Natural killer cell treated with Interleukin-12 subunit alpha and Interleukin-12 subunit beta and Interleukin-15 and Interleukin-18, amount 100 ng/mL, for 72 hours (primary cell): Measurements from ENCODE around the gene KLHL17. TPM values are rescaled to one million over a fixed set of nuclear protein-coding genes. Genes with fewer than 3 reads are reported as not detected.
A peak's percentile ranks its signal among the peaks of the same experiment; 100 is the strongest.

Experiments used
- ATAC-seq, 2 donors: fragments of 150-1000 bp; cut with Tn5 transposase in 1 of 2; sonication (Bioruptor Pico), chemical (Tn5 transposase) in 1 of 2; 2 replicates each; pipeline ENCODE4 v1.10.0; 2021
- DNase-seq: peaks from one replicate; pipeline ENCODE4 v3.0.0; 2022; ENCODE audit warnings: low spot score
- H3K27ac Mint-ChIP-seq, 2 donors: 1 replicate in 1 of 2; 2 replicates in 1 of 2; pipeline ENCODE4 v1.8.0; 2022; ENCODE audit warnings: mixed read lengths in 2 of 2, mild to moderate bottlenecking in 1 of 2, moderate library complexity in 1 of 2
- H3K27me3 Mint-ChIP-seq, 2 donors: 1 replicate in 1 of 2; 2 replicates in 1 of 2; pipeline ENCODE4 v1.8.0; 2022; ENCODE audit warnings: mixed read lengths in 2 of 2
- H3K36me3 Mint-ChIP-seq: one replicate; pipeline ENCODE4 v1.8.0; 2022; ENCODE audit warnings: mixed read lengths
- H3K4me1 Mint-ChIP-seq, 2 donors: 1 replicate in 1 of 2; 2 replicates in 1 of 2; pipeline ENCODE4 v1.8.0; 2022; ENCODE audit warnings: low read depth in 2 of 2, mixed read lengths in 2 of 2, mild to moderate bottlenecking in 1 of 2
- H3K4me3 Mint-ChIP-seq: one replicate; pipeline ENCODE4 v1.8.0; 2022; ENCODE audit warnings: mixed read lengths
- H3K9me3 Mint-ChIP-seq: 2 replicates; pipeline ENCODE4 v1.8.0; 2022; ENCODE audit warnings: mixed read lengths
- total RNA-seq, 2 donors: library from RNA; stranded (reverse); gene quantifications; one replicate each; pipeline ENCODE4 v1.2.3, GENCODE V29; 2022

The KLHL17 gene
- total RNA-seq = 10 to 100 TPM; 19.0 to 27.9 TPM

DNA sequence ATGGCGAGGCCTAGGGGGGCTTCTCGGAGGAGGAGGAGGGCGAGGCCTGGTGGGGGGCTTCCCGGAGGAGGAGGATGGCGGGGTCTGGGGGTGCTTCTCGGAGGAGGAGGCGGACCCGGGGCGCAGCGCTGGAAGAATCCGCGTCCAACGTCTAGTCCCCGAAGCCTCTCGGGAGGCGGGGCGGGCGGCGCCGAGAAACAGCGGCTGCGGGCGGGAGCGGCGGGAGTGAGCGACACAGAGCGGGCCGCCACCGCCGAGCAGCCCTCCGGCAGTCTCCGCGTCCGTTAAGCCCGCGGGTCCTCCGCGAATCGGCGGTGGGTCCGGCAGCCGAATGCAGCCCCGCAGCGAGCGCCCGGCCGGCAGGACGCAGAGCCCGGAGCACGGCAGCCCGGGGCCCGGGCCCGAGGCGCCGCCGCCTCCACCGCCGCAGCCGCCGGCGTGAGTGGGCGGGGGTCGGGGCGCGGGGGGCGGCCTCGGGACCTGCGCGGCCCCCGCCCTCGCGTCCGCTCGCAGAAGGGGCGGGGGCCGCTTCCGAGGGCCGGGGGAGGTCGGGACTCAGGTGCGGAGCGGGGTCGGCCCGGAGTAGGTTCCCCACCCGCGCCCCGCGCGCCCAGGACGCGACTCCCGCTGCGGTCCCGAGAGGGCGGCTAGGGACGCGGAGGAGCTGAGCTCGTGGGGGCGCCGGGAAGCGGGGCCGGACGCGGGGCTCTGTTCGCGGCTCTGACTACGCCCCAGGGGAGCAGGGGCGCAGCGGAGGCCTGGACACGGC, at the start of gene KLHL17:
KLHL17 (plus strand) TSS at position 222 of the 769 bp plus-strand sequence; CDS start at position 332, 110 bp downstream.
- no peaks in the 10 kb centered on the region for H3K9me3 Mint-ChIP-seq
- no peaks in the 10 kb centered on the region for H3K27me3 Mint-ChIP-seq
- peak; percentile 69 to 76 for ATAC-seq
- peak within 1 kb of the TSS; percentile 99 for H3K4me3 Mint-ChIP-seq
- DNase-seq = peak; percentile 87
- H3K36me3 Mint-ChIP-seq = peaks cover 5% of the 10 kb centered on the region
- H3K27ac Mint-ChIP-seq = peak within 1 kb of the TSS in 1 of 2 donors; percentile 35
- H3K4me1 Mint-ChIP-seq = peaks cover 16 to 20% of the 10 kb centered on the region in 2 donors

DNA sequence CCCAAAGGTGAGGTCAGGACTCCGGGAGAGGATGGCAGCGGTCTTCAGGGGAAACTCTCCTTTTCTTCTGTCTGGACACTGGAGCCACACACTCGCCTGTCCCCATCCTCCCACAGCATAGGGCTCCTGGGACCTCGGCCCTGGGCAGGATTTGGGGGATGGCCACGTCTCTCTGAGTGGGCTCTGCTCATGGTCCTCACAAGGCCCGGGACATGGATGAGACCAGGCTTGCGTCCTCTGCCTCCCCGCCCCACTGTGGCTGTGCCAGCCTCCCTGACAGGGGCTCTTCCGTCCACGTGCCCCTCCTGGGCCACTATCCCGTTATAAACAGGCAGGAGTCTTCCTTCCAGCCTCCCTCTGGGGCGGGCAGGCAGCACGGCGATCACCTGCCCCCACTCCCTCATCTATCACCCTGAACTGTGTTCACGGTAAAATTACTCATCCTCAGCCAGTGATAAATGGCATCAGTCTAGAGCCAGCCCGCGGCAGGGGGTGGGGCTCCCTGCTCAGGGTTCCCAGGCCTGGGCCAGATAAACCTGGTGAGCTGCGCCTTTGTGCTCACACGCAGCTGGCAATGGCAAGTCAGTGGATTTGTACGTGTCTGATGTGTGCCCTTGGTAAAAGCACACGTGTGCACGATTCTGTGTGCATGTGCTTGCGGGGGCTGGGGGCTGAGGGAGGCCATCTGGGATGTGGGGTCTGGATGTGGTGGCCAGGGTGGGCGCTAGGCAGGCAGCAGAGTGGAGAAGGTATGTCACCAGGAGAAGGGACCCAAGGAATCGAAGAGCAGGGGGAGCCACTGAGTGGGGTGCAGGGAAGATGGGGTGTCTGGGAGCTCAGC, 49.3 kb upstream of the KLHL17 start:
- no peaks in the 10 kb centered on the region for H3K36me3 Mint-ChIP-seq
- peaks cover 14 to 29% of the 10 kb centered on the region in 2 donors for H3K27me3 Mint-ChIP-seq
- no peaks in the 10 kb centered on the region for H3K9me3 Mint-ChIP-seq
- no peak overlapping the region for H3K27ac Mint-ChIP-seq
- peak; percentile 61 for DNase-seq
- no peak overlapping the region for H3K4me3 Mint-ChIP-seq
- no peak for ATAC-seq
- H3K4me1 Mint-ChIP-seq = peaks cover 0 to 3% of the 10 kb centered on the region in 2 donors

DNA sequence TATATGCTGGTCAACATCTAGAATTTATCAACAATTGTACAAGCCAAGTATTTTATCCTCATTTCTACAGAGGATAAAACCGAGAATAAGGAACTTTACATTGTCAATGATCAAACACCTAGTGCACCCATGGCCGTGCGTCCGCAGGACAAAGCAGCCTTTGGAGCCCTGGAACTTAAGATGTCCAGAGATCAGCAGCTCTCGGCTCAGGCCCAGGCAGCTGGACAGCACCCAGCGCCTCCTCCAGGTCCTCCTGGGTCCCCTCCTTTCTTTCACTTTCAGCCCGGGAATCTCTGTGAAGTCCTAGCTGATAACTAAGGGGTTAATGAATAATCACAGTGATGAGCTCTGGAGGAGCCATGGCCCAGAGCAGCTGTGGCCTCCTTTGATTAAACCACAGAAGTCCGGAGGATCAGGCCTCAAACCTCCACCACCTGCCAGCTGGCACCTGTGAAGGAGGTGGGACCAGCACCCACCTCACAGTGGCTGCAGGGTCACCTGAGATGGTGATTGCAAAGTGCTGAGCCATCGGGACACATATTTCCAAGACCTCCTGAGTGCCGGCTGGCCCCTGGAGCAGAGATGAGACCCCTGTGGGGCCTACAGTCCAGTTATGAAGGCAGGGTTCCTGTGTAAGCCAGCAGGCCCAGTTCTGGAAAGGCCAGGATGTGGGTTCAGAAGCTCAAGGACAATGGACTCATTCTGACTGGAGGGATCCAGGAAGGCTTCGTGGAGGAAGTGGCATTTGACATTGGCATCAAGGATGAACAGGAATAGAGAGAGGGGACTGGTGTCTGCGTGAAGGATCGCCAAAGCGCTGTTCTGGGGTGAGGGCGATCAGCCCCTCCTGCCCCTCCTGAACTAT, 48.3 kb upstream of the KLHL17 start:
- no peak overlapping the region for H3K27ac Mint-ChIP-seq
- no peak overlapping the region for H3K4me3 Mint-ChIP-seq
- no peaks in the 10 kb centered on the region for H3K36me3 Mint-ChIP-seq
- no peak for DNase-seq
- H3K4me1 Mint-ChIP-seq = peaks cover 0 to 3% of the 10 kb centered on the region in 2 donors
- ATAC-seq = no peak
- no peaks in the 10 kb centered on the region for H3K9me3 Mint-ChIP-seq
- H3K27me3 Mint-ChIP-seq = peaks cover 14 to 27% of the 10 kb centered on the region in 2 donors

DNA sequence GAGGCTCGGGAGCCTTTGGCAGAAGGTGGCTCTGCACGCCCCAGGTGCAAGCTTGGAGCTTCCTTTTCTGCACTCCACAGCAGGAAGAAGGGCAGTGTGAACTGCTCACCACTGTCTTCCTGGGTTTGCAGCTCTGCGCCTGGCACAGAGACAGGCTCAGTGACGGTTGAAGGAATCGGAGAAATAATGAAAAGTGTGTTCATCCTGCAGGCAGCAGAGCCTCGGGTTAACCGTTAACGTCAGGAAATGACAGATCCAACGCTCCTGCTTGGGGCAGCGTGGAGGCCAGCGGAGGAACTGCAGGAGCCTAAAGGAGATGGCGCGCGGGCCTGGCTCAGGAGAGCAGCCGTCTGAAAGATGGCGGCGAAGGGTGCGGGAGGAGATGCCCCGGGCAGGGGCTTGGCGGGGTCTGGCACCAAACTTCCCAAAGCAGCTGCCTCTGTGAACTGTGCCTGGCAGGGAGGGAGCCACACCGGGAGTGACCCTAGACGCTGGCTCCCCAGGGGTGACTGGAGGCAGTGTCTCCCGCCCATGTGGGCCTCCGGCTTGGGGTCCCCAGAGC, 47.6 kb upstream of the KLHL17 start:
- H3K9me3 Mint-ChIP-seq = no peaks in the 10 kb centered on the region
- peak; percentile 58 for DNase-seq
- no peaks in the 10 kb centered on the region for H3K36me3 Mint-ChIP-seq
- no peak overlapping the region for H3K27ac Mint-ChIP-seq
- no peak overlapping the region for H3K4me3 Mint-ChIP-seq
- H3K4me1 Mint-ChIP-seq = peaks cover 0 to 3% of the 10 kb centered on the region in 2 donors
- H3K27me3 Mint-ChIP-seq = peaks cover 14 to 28% of the 10 kb centered on the region in 2 donors
- ATAC-seq = no peak

DNA sequence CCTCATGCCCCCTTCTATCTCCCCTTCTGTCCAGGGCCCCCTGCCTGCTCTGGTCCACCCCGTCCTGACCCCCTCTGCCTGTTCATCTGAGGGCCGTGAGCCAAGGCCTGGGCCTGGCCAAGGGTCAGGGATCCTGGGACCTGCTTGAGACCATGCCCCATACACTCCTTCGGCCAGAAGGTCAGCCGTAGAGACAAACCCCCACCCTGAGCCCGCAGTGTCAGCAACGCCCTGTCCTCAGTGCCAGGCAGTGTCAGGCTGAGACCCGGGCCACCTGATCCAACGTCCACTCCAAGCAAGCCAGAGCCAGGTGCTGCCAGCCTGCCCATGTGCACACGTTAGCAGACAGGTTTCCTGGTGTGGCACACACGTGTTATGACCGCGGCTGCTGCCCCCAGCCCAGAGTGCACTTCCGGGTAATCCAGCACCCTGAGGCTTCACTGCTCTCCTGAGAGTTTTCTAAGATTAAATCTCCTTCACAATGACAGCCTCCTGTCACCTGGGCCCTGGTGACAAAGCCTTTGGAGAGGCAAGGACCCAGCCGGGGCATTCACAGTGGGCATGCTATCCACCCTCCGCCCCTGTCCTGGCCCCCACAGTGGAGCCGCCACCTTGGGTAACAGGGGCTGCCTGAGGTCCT, 46.8 kb upstream of the KLHL17 start:
- DNase-seq (peak; percentile 58), ATAC-seq (peak in 1 of 2 donors; percentile 6)
- Mint-ChIP-seq H3K9me3 (no peaks in the 10 kb centered on the region), H3K4me1 (peaks cover 0 to 3% of the 10 kb centered on the region in 2 donors), H3K4me3 (no peak overlapping the region), H3K27me3 (peaks cover 8 to 25% of the 10 kb centered on the region in 2 donors), H3K27ac (no peak overlapping the region), H3K36me3 (no peaks in the 10 kb centered on the region)

DNA sequence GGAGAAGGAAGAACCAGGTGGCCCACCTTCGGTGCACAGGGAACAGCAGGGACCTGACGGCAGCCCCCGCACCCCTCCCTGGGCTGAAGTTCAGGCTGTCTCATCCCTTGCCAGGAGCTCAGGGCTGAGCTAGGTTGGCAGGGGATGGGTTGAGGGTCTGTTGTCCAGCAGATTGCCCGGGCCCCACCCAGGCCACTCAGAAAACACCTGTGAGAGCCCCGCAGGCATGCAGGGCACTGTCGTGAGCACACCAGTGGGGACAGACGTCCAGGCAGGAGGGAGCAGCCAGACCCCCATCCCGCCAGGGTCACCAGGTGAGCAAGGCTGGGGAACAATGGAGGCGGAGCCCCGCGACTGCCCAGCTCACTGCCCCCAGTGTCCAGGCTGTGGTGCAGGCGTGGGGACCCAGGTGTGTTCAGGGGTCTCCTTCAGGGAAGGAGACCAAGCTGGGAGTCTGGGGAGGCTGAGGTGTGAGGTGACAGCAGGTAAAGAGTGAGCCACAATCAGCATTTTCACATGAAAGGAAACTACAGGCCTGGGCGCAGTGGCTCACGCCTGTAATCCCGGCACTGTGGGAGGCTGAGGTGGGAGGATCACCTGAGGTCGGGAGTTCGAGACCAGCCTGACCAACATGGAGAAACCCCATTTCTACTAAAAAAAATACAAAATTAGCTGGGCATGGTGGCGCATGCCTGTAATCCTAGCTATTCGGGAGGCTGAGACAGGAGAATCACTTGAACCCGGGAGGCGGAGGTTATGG, 46.1 kb upstream of the KLHL17 start:
- Mint-ChIP-seq H3K9me3 (no peaks in the 10 kb centered on the region), H3K4me1 (peaks cover 0 to 3% of the 10 kb centered on the region in 2 donors), H3K27me3 (peaks cover 8 to 28% of the 10 kb centered on the region in 2 donors), H3K4me3 (no peak overlapping the region), H3K27ac (no peak overlapping the region), H3K36me3 (no peaks in the 10 kb centered on the region)
- ATAC-seq (no peak), DNase-seq (peak; percentile 49)

DNA sequence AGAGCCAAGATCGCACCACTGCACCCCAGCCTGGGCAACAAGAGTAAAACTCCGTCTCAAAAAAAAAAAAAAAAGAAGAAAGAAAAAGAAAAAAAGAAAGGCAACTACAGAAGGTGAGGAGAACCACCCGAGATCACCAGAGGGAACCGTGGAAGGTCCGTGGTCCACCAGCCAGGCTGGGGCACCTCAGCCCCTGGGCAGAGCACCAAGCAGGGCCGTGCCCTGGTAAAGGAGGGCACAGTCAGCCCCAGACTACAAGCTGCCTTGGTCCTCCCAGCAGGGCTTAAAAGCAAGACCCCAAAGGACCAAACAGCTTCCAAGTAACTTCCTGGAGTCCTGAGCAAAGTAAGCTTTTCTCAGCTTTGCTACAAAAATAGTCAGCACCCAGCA, 45.5 kb upstream of the KLHL17 start:
- ATAC-seq (no peak), DNase-seq (peak; percentile 31)
- H3K36me3 Mint-ChIP-seq = no peaks in the 10 kb centered on the region
- H3K4me3 Mint-ChIP-seq = no peak overlapping the region
- peaks cover 8 to 28% of the 10 kb centered on the region in 2 donors for H3K27me3 Mint-ChIP-seq
- no peak overlapping the region for H3K27ac Mint-ChIP-seq
- peaks cover 0 to 3% of the 10 kb centered on the region in 2 donors for H3K4me1 Mint-ChIP-seq
- no peaks in the 10 kb centered on the region for H3K9me3 Mint-ChIP-seq

DNA sequence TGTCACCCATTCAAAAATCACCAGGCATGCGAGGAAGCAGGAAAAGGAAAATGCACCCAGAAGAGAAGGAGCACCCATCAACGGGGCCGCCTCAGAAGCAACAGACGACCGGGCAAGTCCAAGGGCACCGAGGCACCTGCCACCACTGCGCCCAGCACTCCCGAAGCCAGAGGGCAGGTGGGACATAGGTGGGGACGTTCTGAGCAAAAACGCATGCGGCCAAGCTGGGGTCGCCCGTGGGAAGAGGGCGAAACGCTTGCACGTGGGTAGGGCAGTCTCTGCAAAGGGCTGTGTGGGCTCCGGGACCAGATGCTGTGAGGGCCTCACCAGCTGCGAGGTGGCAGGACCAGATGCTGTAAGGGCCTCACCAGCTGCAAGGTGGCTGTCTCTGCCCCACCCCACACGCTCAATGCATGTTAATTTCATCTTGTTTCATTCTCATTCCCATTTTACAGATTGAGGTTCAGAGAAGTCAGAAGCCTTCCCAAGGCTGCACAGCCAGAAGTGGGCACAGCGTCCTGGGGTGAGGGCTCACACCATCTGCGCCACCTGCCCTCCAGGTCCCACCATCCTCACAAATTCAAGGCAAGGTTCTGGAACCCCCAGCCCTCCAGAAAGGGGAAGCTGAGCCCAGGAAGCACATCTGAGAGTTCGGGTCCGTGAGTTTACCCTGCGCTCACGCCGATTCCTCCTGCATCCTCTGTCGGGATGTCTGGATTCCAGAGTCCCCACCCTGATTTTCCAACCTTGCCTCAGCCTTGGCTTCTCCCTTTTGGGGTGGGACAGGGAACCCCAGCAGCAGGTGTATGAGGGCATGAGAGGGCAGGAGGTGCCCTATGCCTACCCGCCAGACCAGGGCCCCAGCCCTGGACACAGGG, 44.9 kb upstream of the KLHL17 start:
- H3K4me3 Mint-ChIP-seq = no peak overlapping the region
- DNase-seq = peak; percentile 61

DNA sequence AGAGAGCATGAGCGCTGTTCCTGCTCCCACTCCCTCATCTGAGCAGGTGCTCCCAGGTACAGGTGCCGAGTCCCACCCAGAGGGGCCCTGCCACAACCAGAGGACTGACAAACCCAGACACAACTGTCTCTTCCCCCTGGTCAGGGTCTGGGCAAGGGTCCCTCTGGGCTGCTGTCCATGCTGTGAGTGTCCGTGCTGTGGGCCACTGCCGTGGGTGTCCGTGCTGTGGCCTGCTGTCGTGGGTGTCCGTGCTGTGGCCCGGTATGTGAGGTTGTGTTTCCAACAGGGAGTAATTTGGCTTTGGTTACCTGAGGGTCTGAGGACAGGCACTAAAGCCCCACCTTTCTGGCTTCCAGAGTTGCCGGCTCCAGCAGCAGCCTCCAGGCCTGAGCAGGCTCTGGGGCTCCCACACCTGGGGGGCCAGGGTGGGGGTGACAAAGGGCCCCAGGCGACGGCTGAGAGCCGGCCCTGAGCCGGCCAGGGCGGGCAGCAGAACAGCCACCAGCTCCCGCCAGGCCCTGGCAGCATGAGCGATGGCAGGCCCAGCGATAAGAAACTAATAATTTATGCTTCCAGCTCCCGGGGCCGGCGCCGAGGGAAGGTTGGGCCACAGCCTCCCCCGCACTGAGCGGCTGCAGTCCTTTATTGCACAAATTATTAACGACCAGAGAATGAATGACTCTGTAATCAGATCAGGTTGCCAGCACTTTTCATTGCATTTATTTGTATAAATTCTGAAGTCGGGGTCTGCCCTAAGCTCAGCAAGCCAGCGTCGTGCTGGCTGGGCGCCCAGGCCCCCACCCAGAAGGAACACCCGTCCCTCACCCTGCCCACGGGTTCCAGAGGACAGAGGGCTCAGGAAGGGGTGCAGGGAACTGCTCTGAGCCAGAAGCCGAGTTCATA, 44.0 kb upstream of the KLHL17 start:
- Mint-ChIP-seq H3K4me3 (no peak overlapping the region), H3K9me3 (no peaks in the 10 kb centered on the region), H3K27ac (no peak overlapping the region), H3K36me3 (no peaks in the 10 kb centered on the region), H3K27me3 (peaks cover 11 to 28% of the 10 kb centered on the region in 2 donors), H3K4me1 (peaks cover 3 to 9% of the 10 kb centered on the region in 2 donors)
- peak; percentile 58 for DNase-seq
- no peak for ATAC-seq

More for the DNA sequence above, 44.9 kb upstream of the KLHL17 start:
- H3K36me3 Mint-ChIP-seq = no peaks in the 10 kb centered on the region
- H3K9me3 Mint-ChIP-seq = no peaks in the 10 kb centered on the region
- no peak overlapping the region for H3K27ac Mint-ChIP-seq
- H3K27me3 Mint-ChIP-seq = peaks cover 8 to 31% of the 10 kb centered on the region in 2 donors
- H3K4me1 Mint-ChIP-seq = peaks cover 0 to 4% of the 10 kb centered on the region in 2 donors
- no peak for ATAC-seq

DNA sequence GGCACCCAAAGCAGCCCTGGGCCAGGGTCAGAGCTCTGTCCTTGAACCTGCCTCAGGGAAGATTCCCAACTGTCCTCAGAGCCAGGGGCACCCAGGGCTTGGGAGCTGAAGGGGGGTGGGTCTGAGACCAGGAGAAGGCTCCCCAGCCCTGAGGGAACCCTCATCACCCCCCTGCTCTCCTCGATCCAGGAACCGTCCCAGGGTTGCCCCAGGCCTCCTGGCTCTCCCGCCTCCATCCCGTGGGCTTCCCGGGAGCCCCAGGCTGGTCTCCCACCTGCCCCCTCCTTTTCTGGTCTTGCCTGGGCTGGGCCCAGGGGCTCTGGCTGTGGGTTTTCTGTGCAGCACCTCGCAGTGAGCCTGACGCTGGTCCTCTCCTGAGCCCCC, 43.3 kb upstream of the KLHL17 start:
- no peaks in the 10 kb centered on the region for H3K36me3 Mint-ChIP-seq
- H3K27ac Mint-ChIP-seq = no peak overlapping the region
- H3K4me3 Mint-ChIP-seq = no peak overlapping the region
- H3K9me3 Mint-ChIP-seq = no peaks in the 10 kb centered on the region
- peaks cover 14 to 30% of the 10 kb centered on the region in 2 donors for H3K27me3 Mint-ChIP-seq
- no peak for ATAC-seq
- H3K4me1 Mint-ChIP-seq = peaks cover 4 to 10% of the 10 kb centered on the region in 2 donors
- DNase-seq = no peak
